Nephron (organoid): ENCODE measurements around the gene UBE2I.

ENCODE experiments used
- H3K27ac Mint-ChIP-seq, 3 experiments: 2 replicates each; pipeline ENCODE4 v1.8.0; 2020; ENCODE audit warnings: mixed read lengths in 3 of 3, mild to moderate bottlenecking in 2 of 3, moderate library complexity in 1 of 3
- H3K27me3 Mint-ChIP-seq: 2 replicates; pipeline ENCODE4 v1.8.0; 2021; ENCODE audit warnings: low read depth, mild to moderate bottlenecking, moderate library complexity, mixed read lengths
- H3K36me3 Mint-ChIP-seq: 2 replicates; pipeline ENCODE4 v1.8.0; 2020; ENCODE audit warnings: low read depth, mixed read lengths
- H3K4me1 Mint-ChIP-seq: 2 replicates; pipeline ENCODE4 v1.8.0; 2020; ENCODE audit warnings: mixed read lengths
- H3K4me3 Mint-ChIP-seq, 3 experiments: 2 replicates each; pipeline ENCODE4 v1.8.0; 2020; ENCODE audit warnings: mild to moderate bottlenecking in 3 of 3, mixed read lengths in 3 of 3, moderate library complexity in 2 of 3
- H3K9me3 Mint-ChIP-seq: 2 replicates; pipeline ENCODE4 v1.8.0; 2020; ENCODE audit warnings: mixed read lengths
- CTCF ChIP-seq, 3 experiments: fragments of 200-600 bp; sonication (generic); IDR thresholded peaks; one replicate each; pipeline ENCODE4 v1.5.0; 2021; ENCODE audit warnings: antibody characterized with exemption in 3 of 3; ENCODE audit not compliant: unreplicated experiment in 3 of 3

Gene UBE2I

GRCh38 chr16:1279945-1280589, 29.4 kb upstream of the UBE2I start:
- Mint-ChIP-seq H3K4me3 (no peak overlapping the region), H3K9me3 (no peaks in the 10 kb centered on the region), H3K27ac (peak overlapping the region in 1 of 3 experiments; percentile 63), H3K36me3 (no peaks in the 10 kb centered on the region), H3K4me1 (peaks cover 24% of the 10 kb centered on the region), H3K27me3 (peaks cover 13% of the 10 kb centered on the region)
- no peak for TF ChIP-seq CTCF (IDR thresholded peaks at IDR 0.05; ENCODE audit: unreplicated experiment in 3 of 3)

- Mint-ChIP-seq H3K27ac (peak overlapping the region in 1 of 3 experiments; percentile 63), H3K9me3 (no peaks in the 10 kb centered on the region), H3K27me3 (peaks cover 11% of the 10 kb centered on the region), H3K36me3 (no peaks in the 10 kb centered on the region), H3K4me3 (no peak overlapping the region), H3K4me1 (peaks cover 22% of the 10 kb centered on the region)
- no peak for TF ChIP-seq CTCF (IDR thresholded peaks at IDR 0.05; ENCODE audit: unreplicated experiment in 3 of 3)
Observed at GRCh38 chr16:1280783-1281182, 28.7 kb upstream of the UBE2I start.

GRCh38 chr16:1281517-1281916, 27.9 kb upstream of the UBE2I start:
- H3K9me3 Mint-ChIP-seq, result no peaks in the 10 kb centered on the region

GRCh38 chr16:1282324-1282973, 27.0 kb upstream of the UBE2I start:
- Mint-ChIP-seq H3K27me3 (peaks cover 13% of the 10 kb centered on the region), H3K9me3 (no peaks in the 10 kb centered on the region), H3K27ac (no peak overlapping the region), H3K4me1 (peaks cover 19% of the 10 kb centered on the region), H3K4me3 (no peak overlapping the region), H3K36me3 (no peaks in the 10 kb centered on the region)
- no peak for TF ChIP-seq CTCF (IDR thresholded peaks at IDR 0.05; ENCODE audit: unreplicated experiment in 3 of 3)

More at GRCh38 chr16:1281517-1281916, 27.9 kb upstream of the UBE2I start:
- Mint-ChIP-seq H3K4me3 (no peak overlapping the region), H3K4me1 (peaks cover 19% of the 10 kb centered on the region), H3K27me3 (peaks cover 14% of the 10 kb centered on the region), H3K36me3 (no peaks in the 10 kb centered on the region), H3K27ac (no peak overlapping the region)
- TF ChIP-seq CTCF (IDR thresholded peaks at IDR 0.05; ENCODE audit: unreplicated experiment in 3 of 3), result no peak

GRCh38 chr16:1283296-1283695, 26.1 kb upstream of the UBE2I start:
- H3K27ac Mint-ChIP-seq, result no peak overlapping the region
- no peaks in the 10 kb centered on the region for H3K9me3 Mint-ChIP-seq
- peaks cover 27% of the 10 kb centered on the region for H3K4me1 Mint-ChIP-seq
- H3K27me3 Mint-ChIP-seq, result peaks cover 18% of the 10 kb centered on the region
- no peaks in the 10 kb centered on the region for H3K36me3 Mint-ChIP-seq
- H3K4me3 Mint-ChIP-seq, result no peak overlapping the region
- TF ChIP-seq CTCF (IDR thresholded peaks at IDR 0.05; ENCODE audit: unreplicated experiment in 3 of 3), result no peak
